Stromal cell of bone marrow (primary cell): ENCODE results near the gene PCDH9.

Experiments
- DNase-seq: peaks from one replicate; pipeline ENCODE4 v3.0.0-alpha.2; 2012; ENCODE audit warnings: low read depth

PCDH9 gene

DNA sequence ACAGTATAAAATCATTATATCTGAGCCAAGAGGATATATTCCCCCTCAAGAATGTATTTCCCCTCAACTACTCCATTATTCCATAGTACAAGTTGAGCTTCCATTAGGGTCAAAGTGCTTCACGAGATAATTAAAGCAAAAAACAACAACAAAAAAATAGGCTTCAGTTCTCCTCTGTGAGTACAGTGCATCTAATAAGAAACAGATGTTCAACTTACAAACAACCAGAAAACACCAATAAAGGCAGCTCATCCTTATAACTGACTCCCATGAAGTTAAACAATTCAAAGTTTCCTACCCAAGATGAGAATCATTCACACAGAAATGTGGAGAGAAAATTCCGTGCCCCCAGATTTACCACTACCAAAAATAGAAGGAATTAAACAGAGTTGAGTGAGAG lies 854.4 kb downstream of the PCDH9 start:
- no peak for DNase-seq

DNA sequence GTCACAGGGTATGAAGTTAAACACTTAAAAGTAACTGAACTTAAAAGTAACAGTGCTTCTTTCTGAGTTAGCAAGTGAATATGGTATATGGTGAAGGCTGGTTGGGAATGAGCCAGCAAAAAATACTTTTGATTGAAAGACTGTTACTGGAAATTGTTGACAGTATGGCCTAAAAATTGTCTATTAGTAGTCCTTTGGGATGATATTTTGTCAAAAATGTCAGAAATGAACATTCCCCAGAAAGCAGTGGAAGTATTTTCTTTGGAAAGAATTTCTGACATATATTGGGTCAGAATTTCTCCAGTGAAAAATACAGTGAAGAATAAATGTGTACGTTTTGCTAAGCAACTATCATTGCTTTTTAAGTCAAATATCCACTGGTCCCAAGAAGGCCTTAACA lies 860.5 kb downstream of the PCDH9 start:
- no peak for DNase-seq

DNA sequence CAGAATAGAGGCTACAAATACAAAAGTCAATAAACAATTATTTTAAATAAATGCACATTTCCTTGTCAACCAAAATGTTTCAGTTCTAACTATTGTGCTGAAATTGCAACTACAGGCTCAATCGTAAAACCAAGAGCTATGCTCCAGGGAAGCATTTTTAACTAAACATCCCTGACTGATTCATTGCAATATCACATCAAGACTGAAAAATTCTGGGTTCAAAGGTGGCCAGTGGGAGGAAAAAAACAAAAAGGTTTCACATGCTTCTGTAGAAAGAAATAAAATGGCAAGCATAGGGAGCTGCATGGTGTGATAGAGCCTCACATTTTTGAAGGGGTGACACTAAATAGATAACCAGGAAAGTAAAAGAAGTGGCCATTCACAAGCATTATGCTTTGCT lies 862.8 kb downstream of the PCDH9 start:
- DNase-seq: no peak

DNA sequence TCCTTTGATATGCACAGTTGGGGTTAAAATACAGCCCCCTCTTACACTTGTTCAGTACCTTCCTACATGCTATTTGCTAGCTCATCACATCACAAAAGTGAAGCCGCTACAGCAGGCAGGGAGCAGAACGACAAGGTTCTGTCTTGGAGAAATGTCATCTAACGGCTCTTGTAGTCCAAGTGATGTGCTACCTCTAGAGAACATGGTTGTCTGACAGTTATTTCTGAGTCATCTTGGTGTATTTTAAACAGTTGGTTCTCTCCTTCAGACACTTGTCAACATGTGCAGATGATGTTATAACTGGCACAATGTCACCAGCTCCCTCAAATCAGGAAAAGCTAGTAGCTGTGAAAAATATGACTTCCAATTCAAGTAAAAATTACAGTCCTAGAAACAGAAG lies 865.0 kb downstream of the PCDH9 start:
- DNase-seq: no peak

DNA sequence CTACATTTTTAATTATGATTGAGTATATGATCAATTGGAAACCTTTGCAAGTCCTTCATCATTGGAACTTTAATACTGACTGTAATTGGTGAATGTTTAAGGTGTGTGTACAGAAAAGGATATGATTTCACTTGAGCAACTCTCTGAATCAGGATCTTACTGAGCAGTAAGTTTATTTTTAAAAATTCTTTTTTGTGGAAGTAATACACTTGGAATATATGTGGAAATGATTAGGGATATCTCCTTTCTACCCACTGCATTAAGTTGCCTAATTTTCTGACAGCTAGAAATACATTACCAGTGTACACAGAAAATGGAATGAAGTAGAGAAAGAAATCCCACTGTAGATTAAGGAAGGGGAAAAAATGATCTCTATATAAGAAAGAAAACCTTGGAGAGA lies 865.8 kb downstream of the PCDH9 start:
- DNase-seq: no peak

DNA sequence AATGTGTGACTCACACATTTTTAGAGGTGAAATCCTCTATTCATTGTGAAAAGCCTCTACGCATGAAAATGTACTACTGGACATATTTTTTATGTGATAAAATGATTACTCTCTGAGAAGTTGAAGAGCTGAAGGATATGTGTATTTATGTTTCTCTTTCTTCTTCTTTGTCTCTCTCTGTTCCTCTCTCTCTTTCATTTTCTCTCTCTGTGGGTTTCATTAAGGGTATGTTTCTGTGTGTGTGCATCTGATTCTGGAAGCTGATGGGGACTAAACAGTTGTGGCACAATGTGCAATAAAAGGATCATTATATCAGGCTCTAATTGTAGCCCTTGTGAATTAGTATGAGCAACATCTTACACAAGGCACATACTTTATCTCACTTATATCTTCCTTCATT lies 867.7 kb downstream of the PCDH9 start:
- DNase-seq: no peak

DNA sequence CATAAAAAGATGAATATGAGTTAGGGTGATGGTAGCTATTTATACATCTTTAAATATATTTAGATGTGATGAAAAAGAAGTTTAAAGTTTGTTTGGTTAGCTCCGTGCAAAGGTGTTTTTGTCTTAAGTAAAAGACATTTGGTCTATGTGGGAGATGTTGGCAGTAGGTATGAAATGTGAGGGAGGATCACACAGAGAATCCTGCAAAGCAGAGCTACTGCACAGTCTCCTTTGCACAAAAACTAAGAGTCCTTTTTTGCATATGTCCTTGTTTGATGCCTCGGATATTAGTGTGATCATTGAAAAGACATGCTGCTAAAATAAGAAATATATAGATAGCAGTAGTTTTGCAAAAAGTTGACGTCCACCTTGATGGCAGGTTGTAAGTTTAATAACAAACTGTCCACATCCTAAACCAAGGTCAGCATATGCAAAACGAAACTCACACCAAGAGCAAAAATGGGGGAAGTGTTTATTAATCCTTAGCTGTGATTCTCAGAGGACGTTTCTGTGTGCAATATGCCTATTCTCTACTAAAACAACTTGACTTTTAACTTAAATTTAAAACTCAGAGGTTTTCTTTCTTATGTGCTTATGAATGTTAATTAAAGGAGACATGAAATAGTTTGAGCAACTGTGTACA lies 870.1 kb downstream of the PCDH9 start:
- no peak for DNase-seq

DNA sequence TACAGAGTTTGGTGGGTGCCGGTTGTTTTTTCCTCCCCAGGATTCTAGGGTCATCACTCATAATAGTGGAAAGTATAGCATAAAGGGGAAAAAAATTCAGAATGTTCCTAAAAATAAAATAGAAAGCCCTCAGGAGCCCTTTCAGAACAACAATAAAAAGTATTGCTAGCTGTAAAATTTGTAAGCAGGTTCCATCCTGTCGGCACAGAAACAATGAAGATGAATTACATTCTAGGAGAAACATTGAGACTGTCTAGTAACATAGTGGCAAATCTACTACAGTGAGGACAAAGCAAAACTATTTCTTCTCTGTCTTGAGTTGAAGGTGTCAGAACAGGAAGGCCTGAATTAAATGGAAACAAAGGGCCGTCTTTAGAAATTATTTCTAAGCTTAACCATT lies 870.7 kb downstream of the PCDH9 start:
- no peak for DNase-seq

DNA sequence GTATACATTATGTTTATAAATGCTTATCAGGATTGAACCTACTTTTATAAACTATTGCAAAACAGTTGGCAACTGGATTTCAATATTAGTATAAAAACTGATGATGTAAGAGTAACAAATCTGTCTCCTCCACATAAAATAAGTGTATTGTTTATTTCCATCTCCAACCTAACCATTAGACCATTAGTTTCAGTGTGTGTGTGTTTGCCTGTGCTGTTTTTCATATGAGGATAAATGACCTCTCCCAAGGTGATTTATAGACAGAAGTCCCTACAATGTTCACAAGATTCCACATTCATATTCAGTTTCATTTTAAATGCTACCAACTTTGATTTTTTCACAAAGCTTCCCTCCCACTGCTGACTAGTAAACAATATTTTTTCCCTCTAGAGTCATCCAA lies 871.6 kb downstream of the PCDH9 start:
- no peak for DNase-seq

DNA sequence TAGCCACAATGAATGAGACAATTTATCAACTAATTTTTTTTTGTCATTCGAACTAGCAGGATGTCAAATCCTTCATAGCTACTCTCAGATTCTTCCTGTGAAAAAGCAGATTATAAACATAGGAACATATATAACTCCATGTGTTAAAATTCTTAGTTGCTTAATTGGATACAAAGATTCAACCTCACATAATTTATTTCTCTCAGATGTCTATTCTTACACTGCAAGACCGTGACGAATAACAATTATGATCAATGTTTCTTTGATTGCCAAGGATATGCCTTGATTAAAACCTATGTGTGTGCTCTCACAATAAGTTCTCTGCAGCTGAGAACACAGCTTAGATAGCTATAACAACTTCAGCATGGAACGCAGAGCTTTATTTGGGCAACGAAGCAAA lies 872.7 kb downstream of the PCDH9 start:
- no peak for DNase-seq

DNA sequence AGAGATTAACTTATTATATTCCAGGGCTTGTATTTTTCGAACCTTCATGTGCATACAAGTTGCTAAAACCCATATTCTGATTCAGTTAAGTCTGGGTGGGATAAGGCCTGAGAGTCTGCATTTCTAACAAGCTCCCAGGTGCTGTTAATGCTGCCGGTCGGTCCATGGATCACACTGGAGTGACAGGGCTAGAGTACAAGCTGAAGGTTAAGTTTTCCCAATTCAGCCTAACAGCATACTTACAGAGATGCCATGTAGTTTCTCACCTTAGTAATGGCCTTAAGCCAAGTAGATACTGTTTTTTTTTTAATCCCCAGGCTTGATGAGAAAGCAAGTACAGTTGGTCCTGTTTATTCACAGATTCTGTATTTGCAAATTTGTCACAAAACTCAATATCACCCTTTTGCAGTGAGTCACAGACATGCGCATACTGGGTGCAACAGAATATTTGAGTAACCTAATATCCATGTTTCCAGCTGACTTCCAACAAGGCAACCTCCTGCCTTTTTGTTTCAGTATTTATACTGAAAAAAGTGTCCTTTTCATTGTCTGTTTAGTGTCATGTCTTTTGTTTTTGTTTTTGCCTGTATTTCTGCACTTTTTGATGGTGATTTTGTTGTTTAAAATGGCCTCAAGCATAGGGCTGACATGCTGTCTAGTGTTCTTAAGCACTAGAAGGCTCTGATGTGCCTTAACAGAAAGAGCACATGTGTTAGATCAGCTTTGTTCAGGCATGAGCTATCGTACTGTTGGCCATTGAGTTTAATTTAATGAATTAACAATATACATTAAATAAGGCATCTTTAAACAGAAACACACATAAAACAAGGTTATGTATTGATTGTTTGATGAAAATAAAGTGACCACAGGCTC lies 875.0 kb downstream of the PCDH9 start:
- DNase-seq: no peak

DNA sequence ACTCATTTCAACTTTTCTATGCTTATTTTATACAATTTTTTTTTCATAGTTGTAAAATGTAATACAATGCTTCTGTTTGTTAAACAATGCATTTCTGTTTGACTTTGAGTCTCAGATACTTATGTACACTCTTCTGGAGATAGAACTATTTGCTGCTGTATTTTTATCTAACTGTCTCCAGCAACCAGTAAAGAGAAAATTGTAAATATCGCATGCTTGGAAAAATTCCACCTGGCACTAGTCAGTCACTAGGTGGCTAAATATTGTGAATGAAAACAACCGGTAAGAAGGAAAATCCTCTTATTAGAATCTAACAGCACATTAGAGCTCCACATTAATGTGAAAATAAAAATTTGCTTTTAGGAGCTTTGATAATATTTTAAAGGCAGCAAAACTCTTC lies 876.5 kb downstream of the PCDH9 start:
- DNase-seq: no peak

DNA sequence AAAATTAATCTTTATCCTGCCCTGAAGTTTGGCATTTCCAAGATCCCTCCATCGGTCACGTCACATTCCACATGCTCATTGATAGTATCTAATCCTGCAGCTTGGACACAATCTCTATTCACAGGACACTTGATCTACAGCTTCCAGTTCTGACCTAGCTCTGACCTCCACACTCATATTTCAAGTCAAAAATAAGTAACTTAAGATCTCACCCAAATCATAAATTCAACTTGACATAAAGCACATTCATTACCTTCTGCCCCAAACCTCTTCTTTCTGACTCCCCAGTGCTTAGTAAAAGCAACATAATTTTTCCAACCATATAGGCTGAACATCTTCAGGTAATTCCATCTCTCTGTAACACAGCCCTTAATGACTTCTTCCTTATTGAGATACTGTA lies 880.2 kb downstream of the PCDH9 start:
- DNase-seq: no peak

DNA sequence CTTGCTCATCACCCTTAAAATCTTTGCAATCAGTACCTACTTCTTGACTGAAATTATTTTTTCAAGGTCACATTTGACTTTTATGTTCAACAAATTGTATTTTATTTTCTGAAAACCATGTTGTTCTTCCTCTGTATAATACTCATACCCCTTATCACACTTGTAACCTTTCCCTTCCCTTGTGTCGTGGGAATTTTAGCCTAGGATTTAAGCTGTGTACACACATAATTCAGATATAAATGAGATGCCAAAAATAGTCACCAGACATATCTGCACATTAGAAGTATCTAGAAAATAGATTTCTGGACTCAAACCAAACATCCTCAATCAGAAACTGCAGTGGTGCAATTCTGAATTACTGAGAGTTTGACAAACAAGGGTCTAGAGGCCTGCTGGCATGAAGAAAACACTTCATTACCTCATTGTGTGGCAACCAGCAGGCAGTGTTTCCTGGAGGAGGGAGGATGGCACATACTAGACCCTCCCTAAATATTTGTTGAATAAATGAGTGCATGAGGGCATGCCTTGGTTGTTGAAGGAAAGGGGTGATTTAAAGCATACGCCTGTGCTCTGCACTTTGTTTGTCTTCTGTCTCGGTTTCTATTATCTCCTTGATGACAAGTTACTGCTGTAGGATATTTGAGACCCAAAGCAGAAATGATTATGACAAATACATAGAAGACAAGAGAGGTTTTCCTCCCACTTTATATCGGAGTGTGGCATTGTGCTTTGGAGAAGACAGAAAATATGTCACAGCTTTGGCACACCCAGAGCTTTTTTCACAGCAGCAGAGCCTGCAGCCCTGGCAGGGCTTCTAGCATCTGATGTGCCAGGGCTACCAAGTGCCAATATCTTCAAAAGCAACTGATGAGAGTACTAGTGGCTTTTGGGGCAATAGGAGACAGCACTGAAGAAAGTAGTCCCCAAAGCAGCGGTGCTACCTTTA lies 881.1 kb downstream of the PCDH9 start:
- no peak for DNase-seq

DNA sequence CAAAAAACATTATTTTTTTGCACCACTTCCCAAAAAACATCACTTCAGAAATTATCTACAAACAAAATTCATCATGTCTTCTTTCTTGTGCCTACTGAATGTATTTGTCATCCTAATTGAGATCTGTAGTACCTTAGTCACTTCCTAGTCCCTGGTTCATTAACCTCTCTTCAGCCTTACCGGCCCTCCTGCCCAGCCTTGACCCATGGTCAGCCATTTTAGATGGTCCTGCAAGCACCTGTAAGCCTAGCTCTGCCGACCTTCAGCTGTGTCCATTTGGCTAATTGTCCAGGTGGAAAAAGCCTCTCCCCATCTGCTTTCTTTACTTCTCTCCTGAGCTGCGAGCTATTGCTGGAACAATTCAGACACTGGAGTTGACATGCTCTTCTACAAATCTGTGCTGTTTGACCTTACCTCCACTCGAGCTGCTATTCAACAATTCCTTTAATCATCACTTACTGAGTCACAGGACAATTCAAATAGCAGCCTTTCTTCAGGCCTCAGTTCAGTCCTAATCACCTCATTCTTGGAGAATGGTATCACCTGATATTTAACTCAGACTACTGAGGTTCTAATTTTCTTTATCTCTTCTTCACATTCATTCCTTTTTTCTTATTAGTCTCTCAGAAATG lies 882.5 kb downstream of the PCDH9 start:
- no peak for DNase-seq

DNA sequence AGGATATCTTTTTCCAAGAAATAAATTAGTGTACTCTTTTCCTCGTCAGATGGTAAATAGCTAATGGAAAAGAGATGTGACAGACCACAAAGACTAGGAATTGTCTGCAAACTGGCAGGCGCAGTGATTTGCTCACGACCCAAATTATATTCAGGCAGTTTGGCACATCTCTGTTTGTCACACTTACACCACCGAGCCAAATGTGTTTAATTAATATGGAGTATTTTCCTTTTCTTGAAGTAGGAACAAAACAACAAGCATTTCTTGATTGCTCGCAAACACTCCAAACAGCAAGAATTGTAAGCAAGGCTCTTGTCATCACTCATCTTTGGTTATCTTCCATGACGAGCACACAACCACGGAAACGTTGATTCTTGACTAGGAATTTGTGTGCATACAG lies 884.2 kb downstream of the PCDH9 start:
- no peak for DNase-seq

DNA sequence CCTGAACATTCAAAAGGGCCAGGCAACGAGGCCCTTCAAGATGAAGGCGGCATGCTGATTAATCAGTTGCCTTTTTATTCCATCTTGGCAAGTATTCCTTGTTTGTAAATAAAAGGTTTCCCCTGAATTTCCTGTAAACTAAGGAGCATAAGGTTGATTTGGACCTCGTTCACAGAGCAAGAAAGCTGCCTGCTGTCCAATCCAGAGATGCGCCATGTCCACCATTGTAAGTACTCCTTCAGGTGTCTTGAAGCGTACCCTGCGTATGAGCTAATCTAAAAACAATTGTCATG lies 884.7 kb downstream of the PCDH9 start:
- DNase-seq: no peak

DNA sequence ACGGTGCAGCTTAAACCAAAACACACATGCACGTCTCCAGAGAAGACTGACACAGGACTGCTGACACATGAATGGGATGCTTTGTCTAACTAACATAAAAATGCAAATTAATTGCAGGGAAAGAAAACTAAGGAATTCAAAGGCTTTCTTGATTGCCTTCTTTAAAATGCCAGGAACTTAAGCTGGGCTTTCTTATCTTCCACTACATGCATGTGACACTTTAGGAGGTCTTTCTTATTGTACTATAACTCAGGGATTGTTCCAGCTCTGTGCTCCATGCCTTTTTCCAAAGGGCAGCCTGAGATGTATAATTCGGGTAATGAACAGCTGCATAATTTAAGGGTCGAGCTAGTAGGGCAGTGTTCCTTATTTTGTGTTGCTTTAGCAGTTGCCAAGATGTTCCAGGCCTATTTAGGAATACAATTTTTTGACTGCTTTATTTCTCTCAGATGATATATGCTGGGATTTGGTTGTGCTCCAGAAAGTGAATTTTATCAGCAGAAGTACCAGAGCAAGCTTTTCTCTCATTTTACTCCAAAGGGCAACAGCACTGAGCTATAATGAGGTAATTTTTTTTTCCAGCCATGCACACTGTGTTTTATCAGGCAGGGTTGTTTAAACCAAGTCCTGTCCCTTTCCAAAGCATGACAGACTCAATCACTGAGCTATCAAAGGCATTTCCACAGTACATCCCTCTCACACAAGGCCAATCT lies 885.2 kb downstream of the PCDH9 start:
- DNase-seq: no peak

DNA sequence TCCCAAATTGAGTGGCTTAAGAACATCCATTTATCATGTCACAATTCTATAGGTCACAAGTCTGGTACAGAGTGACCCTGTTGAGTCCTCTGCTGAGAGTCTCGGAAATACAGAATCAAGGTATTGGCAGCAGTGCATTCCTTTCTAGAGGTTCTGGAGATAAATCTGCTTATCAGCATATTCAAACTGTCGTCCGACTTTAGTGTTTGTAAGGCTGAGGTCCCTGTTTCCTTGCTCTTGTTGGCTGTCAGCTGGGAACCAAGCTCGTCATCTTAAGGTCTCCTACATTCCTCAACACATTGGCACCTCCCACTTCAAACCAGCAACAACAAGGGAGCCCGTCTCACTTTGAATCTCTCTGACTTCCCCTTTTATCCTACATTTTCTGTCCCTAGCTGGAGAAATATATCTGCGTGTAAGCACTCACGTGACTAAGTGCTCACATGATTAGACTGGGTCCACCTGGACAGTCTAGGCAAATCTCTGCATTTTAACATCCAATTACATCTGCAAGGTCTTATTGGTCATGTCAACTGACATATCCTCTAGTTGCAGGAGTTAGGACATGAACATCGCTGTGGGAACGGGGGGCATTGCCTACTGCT lies 886.8 kb downstream of the PCDH9 start:
- no peak for DNase-seq

DNA sequence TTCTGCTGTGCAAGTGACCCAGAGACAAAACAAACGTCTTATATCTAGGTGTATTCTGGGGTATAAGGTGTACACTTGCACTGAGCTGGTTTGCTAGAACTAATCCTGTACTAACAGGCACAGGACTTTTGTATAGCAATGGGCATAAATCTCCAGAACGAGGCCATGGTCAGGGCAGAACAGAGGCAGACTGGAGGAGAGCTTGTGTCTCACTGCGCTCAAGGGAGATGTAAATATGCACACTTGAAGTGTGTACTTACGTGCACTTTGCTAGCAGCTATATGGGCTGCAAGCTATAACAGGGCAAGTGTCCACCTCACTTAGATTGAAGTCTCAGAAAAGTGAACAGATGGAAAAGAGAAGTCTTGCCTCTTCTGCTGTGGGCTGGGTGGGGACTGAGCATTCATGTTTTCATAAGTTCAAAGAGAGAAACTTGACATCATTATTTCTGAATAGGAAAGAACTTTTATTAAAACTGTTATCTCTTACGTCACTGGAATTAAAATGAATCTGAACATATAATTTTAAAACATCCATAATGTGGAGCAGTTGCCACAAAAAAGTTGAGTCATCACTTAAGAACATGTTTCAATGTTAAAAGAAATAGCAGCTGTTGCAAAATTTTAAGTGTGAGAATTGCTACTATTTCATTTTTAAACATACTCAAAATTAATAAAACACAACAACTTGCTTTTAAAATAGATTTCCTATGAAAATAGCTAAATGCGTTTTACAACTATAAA lies 888.3 kb downstream of the PCDH9 start:
- DNase-seq: no peak

DNA sequence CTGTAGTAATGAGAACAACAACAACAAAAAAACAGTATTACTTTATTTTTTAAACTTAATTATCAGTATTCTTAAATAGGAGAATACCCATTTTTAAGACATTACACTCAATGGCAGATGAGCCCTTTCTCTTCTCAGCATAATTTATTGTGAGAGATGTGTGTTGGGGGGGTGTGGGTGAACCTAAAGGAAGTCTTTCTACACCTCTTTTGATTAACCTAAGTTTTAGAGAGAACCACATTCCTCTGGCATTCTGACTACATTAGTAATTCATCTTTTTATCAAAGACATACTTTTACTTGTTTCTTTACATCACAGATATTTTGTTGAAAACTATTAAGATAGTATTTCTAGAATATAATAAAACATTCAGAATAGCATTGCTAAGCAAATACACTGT lies 890.9 kb downstream of the PCDH9 start:
- no peak for DNase-seq
